ENCODE results near the gene FNIP2. TPM values are rescaled to one million over a fixed set of nuclear protein-coding genes. Genes with fewer than 3 reads are reported as not detected.

FNIP2 gene
- total and polyA plus RNA-seq, 10 of the 15 experiments (the other 5 are each of a cell fraction or from before 2014, with no cell fraction given) = 0.03 to 0.38 (median 0.15) TPM

GRCh38 chr4:158904815-158905214, 136.0 kb downstream of the FNIP2 start (continued):
- TF ChIP-seq, protein P1, sequence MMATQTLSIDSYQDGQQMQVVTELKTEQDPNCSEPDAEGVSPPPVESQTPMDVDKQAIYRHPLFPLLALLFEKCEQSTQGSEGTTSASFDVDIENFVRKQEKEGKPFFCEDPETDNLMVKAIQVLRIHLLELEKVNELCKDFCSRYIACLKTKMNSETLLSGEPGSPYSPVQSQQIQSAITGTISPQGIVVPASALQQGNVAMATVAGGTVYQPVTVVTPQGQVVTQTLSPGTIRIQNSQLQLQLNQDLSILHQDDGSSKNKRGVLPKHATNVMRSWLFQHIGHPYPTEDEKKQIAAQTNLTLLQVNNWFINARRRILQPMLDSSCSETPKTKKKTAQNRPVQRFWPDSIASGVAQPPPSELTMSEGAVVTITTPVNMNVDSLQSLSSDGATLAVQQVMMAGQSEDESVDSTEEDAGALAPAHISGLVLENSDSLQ (IDR thresholded peaks at IDR 0.05) = no peak
- TF ChIP-seq LARP7 (IDR thresholded peaks at IDR 0.05) (no peak), BACH1 (IDR thresholded peaks at IDR 0.05; ENCODE audit: borderline replicate concordance) (no peak), GATAD2B (conservative IDR thresholded peaks at IDR 0.05; ENCODE audit: low read depth) (no peak), NR2F1 (conservative IDR thresholded peaks at IDR 0.05) (no peak)

DNA sequence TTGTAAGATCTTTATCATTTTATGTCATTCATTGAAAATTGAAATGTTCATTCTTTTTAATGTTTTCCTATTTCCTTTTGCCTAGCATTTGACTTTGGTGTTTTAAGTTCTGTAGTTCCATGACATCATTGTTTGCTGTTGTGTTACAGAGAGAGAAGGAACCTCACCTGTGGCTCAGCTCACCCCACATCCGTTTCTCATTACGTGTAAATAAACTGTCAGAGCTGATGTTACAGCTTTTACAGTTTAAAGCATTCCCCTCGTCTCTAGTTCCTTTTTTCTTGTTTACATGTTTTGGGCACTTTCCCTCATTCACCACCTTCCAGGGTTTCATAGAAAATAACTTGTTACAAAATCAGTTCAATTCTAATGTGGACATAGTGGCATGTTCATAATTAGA, 137.2 kb downstream of the FNIP2 start:
- Histone ChIP-seq H2AFZ (ENCODE audit: control insufficient read depth, low read depth, low read length) (no peak overlapping the region), H3K4me1 (ENCODE audit: control insufficient read depth, insufficient read depth, low read length) (peaks cover 4% of the 10 kb centered on the region; the same call in 1 of the 2 replicates), H3K9me3 (replicated peaks; ENCODE audit: control insufficient read depth, insufficient read depth, low read length) (no peaks in the 10 kb centered on the region; the same call in 2 of the 3 replicates), H3K27ac (ENCODE audit: control insufficient read depth, insufficient read depth) (no peak overlapping the region), H3K4me3 (no peak overlapping the region), H3K27me3 (replicated peaks in 1 of 2; ENCODE audit: control insufficient read depth in 2 of 2, insufficient read depth in 2 of 2, low read length in 1 of 2) (no peaks in the 10 kb centered on the region), H3K36me3 (ENCODE audit: control insufficient read depth in 2 of 2, insufficient read depth in 2 of 2, low read length in 1 of 2) (no peaks in the 10 kb centered on the region), H3K9ac (ENCODE audit: control insufficient read depth, insufficient read depth, low read length) (no peak overlapping the region), H3K4me2 (ENCODE audit: control insufficient read depth, insufficient read depth) (0 out of 2 replicates have a peak overlapping the region, but pooled peaks have one; percentile 2), H4K20me1 (ENCODE audit: control insufficient read depth, insufficient read depth) (no peaks in the 10 kb centered on the region), H3K79me2 (ENCODE audit: control insufficient read depth, insufficient read depth, low read length) (no peaks in the 10 kb centered on the region)
- ChIA-PET RAD21 (ENCODE audit: unreplicated experiment) (interaction anchor here (0.5 kb wide), 1 partner anchor 294 kb away, joined by 3 read pairs; no protein-coding TSS in a partner anchor), POLR2A (no interaction called here), CTCF (interaction anchor here (1.8 to 2.7 kb wide), 3 partner anchors 10 to 295 kb away, joined by 6 to 9 read pairs (median 9); no protein-coding TSS in a partner anchor), SMC1A (ENCODE audit: uncharacterized antibody, unreplicated experiment) (interaction anchor here (0.6 to 2.7 kb wide), 8 partner anchors 9 to 229 kb away, joined by 3 to 18 read pairs (median 4); no protein-coding TSS in a partner anchor)
- in situ Hi-C loops (cut with MboI) (no loop called here), intact Hi-C loops (cut with micrococcal nuclease; ENCODE audit: unreplicated experiment) (loop anchor here (5.0 kb wide), 1 partner anchor 39 kb away; no protein-coding TSS in a partner anchor)
- peak; percentile 86 for FAIRE-seq
- BruUV-seq (replicated peaks) = no TSS peak
- 44% methylated on average over 3 of the region's 3 CpGs for WGBS (ENCODE audit: insufficient coverage, insufficient replicate concordance, low lambda C conversion rate, missing lambda C conversion rate)
- DNase-seq (ENCODE audit: low read depth, low spot score) = peak; percentile 53
- ATAC-seq = peak; percentile 98
- no peak for TF ChIP-seq ZSCAN29 (IDR thresholded peaks at IDR 0.05)
- TF ChIP-seq BRCA1 (IDR thresholded peaks at IDR 0.05; ENCODE audit: low read depth, low read length) = no peak
- no peak for TF ChIP-seq NFYB (IDR thresholded peaks at IDR 0.05; ENCODE audit: insufficient read depth, low read depth, low read length)
- TF ChIP-seq CHD4 (IDR thresholded peaks at IDR 0.05) = no peak
- no peak for TF ChIP-seq SMARCA5 (IDR thresholded peaks at IDR 0.05)
- TF ChIP-seq, protein P1 (IDR thresholded peaks at IDR 0.05) = peak; percentile 47; the same call in 1 of the 2 replicates
- TF ChIP-seq TCF3 (IDR thresholded peaks at IDR 0.05; ENCODE audit: borderline replicate concordance, insufficient read depth, low read depth, low read length) = no peak
- no peak for TF ChIP-seq CBX3 (IDR thresholded peaks at IDR 0.05; ENCODE audit: borderline replicate concordance, low read depth)
- TF ChIP-seq, protein P2, sequence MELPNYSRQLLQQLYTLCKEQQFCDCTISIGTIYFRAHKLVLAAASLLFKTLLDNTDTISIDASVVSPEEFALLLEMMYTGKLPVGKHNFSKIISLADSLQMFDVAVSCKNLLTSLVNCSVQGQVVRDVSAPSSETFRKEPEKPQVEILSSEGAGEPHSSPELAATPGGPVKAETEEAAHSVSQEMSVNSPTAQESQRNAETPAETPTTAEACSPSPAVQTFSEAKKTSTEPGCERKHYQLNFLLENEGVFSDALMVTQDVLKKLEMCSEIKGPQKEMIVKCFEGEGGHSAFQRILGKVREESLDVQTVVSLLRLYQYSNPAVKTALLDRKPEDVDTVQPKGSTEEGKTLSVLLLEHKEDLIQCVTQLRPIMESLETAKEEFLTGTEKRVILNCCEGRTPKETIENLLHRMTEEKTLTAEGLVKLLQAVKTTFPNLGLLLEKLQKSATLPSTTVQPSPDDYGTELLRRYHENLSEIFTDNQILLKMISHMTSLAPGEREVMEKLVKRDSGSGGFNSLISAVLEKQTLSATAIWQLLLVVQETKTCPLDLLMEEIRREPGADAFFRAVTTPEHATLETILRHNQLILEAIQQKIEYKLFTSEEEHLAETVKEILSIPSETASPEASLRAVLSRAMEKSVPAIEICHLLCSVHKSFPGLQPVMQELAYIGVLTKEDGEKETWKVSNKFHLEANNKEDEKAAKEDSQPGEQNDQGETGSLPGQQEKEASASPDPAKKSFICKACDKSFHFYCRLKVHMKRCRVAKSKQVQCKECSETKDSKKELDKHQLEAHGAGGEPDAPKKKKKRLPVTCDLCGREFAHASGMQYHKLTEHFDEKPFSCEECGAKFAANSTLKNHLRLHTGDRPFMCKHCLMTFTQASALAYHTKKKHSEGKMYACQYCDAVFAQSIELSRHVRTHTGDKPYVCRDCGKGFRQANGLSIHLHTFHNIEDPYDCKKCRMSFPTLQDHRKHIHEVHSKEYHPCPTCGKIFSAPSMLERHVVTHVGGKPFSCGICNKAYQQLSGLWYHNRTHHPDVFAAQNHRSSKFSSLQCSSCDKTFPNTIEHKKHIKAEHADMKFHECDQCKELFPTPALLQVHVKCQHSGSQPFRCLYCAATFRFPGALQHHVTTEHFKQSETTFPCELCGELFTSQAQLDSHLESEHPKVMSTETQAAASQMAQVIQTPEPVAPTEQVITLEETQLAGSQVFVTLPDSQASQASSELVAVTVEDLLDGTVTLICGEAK (IDR thresholded peaks at IDR 0.05; ENCODE audit: borderline replicate concordance) = peak; percentile 57; the same call in 1 of the 2 replicates

All from GM12878 (cell line).